ENCODE measurements around the gene C2CD5. TPM values are rescaled to one million over a fixed set of nuclear protein-coding genes. Genes with fewer than 3 reads are reported as not detected.

The C2CD5 gene
- total RNA-seq, 2 donors from 2014 or later, result 10.9 to 15.1 TPM

DNA sequence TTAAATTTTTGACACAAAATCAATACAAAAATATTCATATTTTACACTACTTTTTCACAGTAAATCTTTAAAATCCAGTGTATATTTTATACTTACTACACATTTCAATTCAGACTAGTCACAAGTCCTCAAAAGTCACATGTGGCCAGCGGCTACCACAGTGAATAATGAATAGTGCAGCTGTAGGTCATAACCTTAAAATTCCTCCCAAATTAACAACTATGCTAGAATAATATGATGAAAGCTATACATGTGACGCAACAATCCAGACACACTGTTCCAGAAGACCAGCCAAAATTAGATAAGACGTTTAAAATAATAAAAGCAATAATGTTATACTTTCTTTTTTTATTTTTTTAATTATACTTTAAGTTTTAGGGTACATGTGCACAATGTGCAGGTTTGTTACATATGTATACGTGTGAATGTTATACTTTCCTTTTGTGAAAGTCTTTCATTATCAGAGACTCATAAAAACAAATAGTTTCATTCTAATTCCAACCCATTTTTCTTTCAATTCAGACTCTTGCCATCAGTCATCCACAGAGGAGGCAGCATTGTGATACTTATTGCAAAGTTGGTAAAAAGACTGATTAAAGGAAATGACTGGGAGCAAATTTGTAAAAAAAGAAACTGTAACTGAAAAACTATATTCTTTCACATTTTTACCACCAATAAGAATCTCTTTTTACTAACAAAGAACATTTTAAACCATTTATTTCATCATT, 67.0 kb downstream of the C2CD5 start:
- no peak overlapping the region for H3K4me3 ChIP-seq
- no peaks in the 10 kb centered on the region for H3K4me1 ChIP-seq
- peaks cover 8% of the 10 kb centered on the region for H3K36me3 ChIP-seq
- no peaks in the 10 kb centered on the region for H3K9me3 ChIP-seq
- no peaks in the 10 kb centered on the region for H3K27me3 ChIP-seq
- no peak for DNase-seq (ENCODE audit: low spot score)
- no peak overlapping the region for H3K27ac ChIP-seq
- TF ChIP-seq, protein P1, sequence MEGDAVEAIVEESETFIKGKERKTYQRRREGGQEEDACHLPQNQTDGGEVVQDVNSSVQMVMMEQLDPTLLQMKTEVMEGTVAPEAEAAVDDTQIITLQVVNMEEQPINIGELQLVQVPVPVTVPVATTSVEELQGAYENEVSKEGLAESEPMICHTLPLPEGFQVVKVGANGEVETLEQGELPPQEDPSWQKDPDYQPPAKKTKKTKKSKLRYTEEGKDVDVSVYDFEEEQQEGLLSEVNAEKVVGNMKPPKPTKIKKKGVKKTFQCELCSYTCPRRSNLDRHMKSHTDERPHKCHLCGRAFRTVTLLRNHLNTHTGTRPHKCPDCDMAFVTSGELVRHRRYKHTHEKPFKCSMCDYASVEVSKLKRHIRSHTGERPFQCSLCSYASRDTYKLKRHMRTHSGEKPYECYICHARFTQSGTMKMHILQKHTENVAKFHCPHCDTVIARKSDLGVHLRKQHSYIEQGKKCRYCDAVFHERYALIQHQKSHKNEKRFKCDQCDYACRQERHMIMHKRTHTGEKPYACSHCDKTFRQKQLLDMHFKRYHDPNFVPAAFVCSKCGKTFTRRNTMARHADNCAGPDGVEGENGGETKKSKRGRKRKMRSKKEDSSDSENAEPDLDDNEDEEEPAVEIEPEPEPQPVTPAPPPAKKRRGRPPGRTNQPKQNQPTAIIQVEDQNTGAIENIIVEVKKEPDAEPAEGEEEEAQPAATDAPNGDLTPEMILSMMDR (IDR thresholded peaks at IDR 0.05), result no peak

DNA sequence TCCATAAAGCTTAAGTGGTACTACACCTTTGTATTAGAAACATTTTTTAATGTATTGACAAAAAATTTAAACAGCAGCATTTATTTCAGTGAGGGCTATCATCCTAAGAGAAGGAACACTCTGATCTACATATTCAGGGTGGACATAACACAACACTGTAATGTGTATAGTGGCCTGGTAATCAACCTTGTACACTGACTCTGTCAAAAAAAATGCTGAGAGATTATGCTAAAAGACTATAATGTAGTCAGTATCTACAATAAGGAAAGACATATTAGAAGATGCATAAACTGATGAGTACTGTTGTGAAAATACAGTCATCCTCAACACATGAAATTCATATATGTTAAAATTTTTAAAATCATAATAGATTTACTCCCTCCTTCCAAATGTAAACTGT, 68.2 kb downstream of the C2CD5 start:
- H3K36me3 ChIP-seq, result peaks cover 9% of the 10 kb centered on the region
- H3K4me3 ChIP-seq, result no peak overlapping the region
- no peak overlapping the region for H3K27ac ChIP-seq
- H3K4me1 ChIP-seq, result no peaks in the 10 kb centered on the region
- H3K9me3 ChIP-seq, result no peaks in the 10 kb centered on the region
- TF ChIP-seq, protein P1 (IDR thresholded peaks at IDR 0.05), result no peak
- H3K27me3 ChIP-seq, result no peaks in the 10 kb centered on the region
- DNase-seq (ENCODE audit: low spot score), result no peak

DNA sequence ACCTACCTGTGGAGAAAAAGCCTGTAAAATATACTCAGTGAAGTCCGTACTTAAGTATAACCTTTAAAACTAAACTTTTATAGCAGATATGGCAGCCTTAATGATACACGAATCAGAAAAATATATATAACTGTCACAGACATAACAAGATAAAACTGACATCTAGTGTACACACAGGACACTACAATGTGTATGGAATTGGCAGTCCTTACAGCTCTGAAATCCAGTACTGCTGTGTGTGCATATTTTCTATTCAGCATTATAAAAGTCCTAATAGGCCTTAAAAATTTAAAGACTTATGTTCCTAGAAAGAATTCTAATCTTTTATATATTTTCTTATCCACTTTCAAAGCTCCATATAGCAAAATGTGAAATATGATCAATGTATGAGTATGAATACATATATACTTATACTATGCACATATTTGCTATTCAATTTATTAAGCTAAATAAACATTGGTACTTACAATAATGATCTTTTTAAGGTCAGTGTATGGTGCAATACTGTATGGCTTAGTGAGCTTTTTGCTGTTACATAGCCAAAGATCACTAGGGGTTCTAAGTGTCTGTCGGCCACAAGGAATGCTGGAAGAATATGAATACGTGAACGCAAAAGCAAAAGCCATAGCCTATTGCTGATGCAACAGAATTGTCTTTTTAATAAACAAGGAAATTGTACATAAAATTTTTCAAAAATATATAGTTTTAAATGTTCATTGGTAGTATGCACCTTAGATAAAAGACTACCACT, 69.2 kb downstream of the C2CD5 start:
- no peak for DNase-seq (ENCODE audit: low spot score)
- Histone ChIP-seq H3K36me3 (peaks cover 19% of the 10 kb centered on the region), H3K27me3 (no peaks in the 10 kb centered on the region), H3K9me3 (no peaks in the 10 kb centered on the region), H3K4me3 (no peak overlapping the region), H3K4me1 (no peaks in the 10 kb centered on the region), H3K27ac (no peak overlapping the region)
- TF ChIP-seq, protein P1 (IDR thresholded peaks at IDR 0.05), result no peak

GRCh38 chr12:22473212-22473611, 71.1 kb downstream of the C2CD5 start:
- peaks cover 27% of the 10 kb centered on the region for H3K36me3 ChIP-seq
- no peak overlapping the region for H3K27ac ChIP-seq
- no peaks in the 10 kb centered on the region for H3K27me3 ChIP-seq
- DNase-seq (ENCODE audit: low spot score), result no peak
- H3K4me3 ChIP-seq, result no peak overlapping the region
- TF ChIP-seq, protein P1 (IDR thresholded peaks at IDR 0.05), result no peak
- no peaks in the 10 kb centered on the region for H3K9me3 ChIP-seq
- no peaks in the 10 kb centered on the region for H3K4me1 ChIP-seq

GRCh38 chr12:22467190-22467589, 77.2 kb downstream of the C2CD5 start:
- TF ChIP-seq, protein P1 (IDR thresholded peaks at IDR 0.05), result no peak
- no peak for DNase-seq (ENCODE audit: low spot score)
- Histone ChIP-seq H3K27me3 (no peaks in the 10 kb centered on the region), H3K4me1 (no peaks in the 10 kb centered on the region), H3K36me3 (peaks cover 24% of the 10 kb centered on the region), H3K4me3 (no peak overlapping the region), H3K9me3 (no peaks in the 10 kb centered on the region), H3K27ac (no peak overlapping the region)
